22Rv1 (cell line): Measurements from ENCODE around the gene ARHGAP26.

Experiments used
- CTCF ChIP-seq: fragments of 450-650 bp; IDR thresholded peaks from 2 replicates; pipeline ENCODE4 v1.5.1; 2017; ENCODE audit warnings: mild to moderate bottlenecking
- ZFX ChIP-seq: fragments of 450-650 bp; IDR thresholded peaks from 2 replicates; pipeline ENCODE4 v1.6.1; 2017; ENCODE audit warnings: antibody characterized with exemption, borderline replicate concordance

DNA sequence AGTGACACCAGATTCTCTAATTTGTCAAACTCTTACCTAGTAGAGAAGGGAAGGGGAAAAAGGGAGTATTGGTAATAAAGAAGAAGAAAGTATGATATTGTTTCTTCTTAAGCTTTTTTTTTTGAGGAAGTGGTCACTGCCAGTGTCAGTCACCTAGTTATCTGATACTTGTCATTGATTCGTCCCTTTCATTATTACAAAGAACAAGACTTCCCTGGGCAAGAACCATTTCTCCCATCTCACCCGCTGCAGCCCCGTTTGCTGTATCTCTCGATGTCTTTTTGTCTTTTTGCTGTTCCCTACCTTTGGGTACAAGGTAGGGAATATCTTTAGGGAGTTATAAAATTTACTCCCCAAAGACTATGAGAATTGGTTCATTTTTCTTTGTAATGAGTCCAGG, 249.0 kb downstream of the ARHGAP26 start:
- no peak for TF ChIP-seq CTCF
- TF ChIP-seq ZFX, result no peak
